ENCODE data around the gene LAMC1.
"Not testable (repeated sequence)": the region's sequence is repeated elsewhere in the genome, so short reads cannot be mapped to it uniquely, and the experiment has no call there.

LAMC1 gene

DNA sequence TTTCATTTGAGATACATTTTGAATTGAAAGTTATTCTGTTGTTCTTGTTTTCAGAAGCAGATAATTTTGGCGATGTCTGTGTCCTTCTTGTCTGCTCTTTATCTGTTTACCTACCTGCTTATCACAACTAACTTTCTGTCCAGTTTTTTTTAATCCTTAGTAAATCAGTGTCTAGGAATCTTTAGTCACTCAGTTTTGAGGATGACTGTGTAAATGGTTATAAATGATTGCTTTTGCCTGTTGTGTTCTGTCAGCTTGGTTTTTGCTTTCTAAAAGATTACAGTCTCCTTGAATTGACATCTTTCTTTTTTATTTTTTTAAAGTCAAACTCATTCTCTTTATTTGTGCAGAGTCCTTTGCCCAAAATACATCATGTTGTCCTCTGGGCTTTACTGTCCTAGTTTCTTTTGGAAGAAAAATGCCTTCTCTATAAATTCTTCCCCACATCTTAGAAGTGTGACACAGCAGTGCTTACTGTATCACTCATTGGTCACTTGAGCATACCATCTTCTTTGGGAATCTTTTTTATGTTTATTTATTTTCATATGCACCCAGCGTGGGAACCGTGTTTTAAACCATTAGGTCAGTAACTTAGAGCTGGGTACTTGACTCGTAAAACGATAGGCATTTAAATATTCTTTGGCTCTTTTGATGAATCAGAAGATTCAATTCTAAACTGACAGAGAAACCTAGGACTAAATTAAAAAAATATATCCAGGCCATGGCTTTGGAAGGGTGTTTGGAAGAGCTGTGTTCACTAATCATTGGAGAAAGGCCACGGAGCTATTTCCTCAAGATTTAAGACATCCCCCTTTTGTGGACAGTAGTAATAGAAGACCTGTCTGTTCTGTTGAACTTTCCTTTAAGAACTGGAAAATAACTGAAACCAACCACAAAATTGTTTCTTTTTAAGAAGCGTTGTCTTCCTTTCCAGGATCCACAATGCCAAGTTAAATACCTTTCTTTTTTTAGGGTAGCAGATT lies 20.9 kb downstream of the LAMC1 start:
- DNase-seq = no peak

DNA sequence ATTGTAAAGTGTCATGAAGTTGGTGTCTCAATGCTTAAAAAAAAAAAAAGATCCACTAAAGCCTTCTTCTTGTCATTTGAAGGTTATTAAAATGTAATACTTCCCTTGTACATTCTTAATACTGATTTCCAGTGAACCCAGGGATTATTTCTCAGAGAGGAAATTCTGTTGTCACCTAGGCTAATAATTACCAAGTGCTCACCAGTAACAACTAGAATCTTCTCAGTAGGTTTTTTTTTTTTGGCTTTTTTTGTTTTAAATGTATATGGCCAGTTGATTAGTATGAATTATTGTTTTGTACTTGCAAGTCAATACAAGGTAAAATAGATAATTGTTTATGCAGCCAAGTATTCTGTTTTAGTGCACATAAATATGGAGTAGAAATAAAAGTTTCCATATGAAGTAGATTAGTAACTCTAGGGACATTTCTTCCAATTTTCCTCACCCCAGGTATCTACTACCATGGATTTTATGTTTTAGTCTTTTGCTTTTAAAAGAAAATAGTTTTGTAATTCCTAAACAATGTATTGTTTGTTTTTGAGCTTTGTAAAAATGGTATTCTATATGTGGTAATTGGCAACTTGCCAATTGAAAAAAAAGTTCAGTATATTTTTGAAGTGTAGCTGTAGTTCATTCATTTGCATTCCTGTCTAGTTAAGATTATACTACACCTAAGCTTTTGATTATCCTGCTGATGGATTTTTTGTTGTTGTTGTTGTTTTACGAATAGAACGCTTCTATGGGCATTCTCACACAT lies 21.9 kb downstream of the LAMC1 start:
- DNase-seq = no peak

DNA sequence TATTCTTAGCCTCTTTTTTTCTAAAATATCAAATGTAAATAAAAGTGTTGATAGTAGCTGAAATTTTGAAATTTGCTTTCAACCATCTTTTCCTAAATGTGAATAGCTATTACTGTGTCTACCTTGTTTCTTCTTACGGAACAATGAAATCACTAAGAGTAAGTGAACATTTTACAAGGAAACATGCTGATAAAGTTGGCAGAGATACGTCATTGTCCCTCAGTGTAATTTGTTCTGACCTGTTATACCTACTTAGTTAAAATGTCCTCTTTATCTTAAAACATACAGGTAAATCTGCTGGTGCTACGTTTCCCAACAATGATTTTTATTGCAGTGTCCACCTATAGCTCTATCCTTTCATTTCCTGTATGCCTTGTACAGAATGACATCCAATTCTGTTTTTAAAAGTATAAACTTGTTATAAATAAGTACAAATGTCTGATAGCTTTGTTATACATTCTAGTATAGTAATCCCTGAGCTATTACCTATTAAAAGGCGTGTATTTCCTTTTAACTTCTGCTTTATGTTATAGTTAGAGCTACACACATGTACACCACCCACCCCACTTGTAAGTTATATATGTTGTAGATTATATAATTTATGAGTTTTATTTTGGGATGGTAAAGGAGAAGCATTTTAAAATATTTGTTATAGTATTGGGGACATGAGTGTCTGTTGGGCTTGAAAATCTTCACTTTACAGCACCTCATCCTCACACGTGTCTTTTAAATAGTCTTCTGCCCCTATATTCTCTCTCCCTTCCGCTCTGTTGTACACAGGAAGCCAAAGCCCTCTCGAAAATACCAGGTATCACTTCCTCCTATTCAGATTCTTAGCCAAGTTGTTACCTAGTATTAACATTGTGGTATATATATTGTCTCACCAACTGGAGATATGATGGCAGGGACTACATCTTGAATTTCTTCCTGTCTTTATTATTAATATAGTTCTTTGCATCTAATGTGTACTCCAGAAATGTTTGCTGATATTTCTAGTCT lies 25.2 kb downstream of the LAMC1 start:
- no peak for DNase-seq

DNA sequence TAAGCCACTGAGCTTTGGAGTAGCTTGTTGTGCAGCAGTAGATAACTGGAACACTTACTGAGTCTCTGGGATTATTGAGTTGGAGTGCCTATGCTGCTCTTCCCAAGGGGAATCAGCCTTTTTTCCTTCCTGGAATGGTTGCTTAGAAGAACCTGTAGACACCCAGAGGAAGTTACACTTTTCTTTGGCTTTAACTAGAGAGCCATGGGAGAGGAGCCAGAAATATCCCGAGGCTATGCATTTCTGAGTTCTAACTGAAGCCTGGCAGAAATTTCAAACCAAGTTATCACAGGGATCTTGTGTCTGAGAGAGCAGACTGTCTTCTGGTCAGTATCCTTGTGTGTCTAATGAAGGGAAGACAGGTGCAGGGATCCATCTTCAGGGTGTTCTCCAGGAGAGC lies 28.3 kb downstream of the LAMC1 start:
- no peak for DNase-seq

DNA sequence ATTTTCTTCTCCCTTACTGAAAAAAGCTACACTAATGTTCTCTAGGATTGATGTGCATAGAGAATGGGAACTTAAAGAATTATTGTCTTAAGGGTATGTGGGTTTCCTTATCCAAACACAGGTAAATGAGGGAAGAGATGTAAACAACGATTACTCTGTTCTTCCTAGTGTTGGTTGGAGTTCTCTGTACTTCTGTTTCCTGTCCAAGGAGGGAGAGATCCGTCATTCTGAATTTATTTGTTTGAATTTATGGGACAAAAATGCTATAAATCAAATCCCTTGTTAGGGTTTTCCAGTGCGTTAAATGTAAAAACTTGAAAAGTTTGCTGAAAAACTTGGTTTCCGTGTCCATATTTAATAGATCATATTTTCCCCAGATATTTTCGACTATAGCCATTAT lies 29.6 kb downstream of the LAMC1 start:
- no peak for DNase-seq

DNA sequence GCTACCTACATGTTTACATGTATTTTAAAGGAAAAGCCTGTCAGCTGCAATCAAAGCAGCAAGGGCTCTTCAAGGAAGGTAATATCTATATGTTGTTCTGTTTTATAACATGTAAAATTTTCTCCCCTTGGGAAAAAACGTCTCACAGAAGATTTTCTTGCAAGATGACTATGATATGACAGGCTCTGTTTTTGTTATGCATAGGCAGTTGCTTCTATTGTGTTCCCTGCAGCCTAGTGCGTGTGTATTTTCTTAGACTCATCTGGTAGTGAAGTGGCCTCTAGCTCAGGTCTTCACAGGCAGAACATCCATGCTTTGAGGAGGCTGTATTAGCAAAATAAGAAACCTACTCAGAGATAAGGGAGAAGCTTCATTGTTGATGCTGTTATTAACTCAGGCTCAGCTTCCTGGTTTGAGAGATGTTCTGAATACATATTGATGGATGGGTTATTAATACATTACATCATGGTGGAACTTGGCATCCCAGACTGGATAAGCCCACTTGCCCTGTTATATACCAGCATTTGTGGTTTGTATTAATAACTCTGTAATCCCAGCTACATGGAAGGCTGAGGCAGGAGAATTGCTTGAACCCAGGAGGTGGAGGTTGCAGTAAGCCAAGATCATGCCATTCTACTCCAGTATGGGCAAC lies 35.8 kb downstream of the LAMC1 start:
- DNase-seq = no peak

DNA sequence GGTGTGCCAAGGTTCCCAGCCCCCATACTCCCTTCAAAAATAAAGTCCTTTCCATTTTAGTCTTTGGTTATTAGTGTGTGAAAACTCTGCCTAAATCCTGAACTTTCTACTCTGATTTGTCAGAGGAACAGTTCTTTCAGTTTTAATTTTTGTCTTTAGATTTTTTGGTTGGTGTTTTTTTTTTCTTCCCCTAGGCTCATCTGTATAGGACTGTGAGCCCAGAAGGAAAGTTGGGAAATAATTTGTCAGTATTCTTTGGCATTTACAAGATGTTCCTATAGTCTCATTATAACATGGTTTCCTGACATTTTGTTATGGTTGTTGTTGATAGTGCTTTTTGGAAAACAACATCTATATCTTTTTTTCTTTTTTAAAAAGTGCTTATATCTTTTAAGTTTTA lies 38.0 kb downstream of the LAMC1 start:
- no peak for DNase-seq

DNA sequence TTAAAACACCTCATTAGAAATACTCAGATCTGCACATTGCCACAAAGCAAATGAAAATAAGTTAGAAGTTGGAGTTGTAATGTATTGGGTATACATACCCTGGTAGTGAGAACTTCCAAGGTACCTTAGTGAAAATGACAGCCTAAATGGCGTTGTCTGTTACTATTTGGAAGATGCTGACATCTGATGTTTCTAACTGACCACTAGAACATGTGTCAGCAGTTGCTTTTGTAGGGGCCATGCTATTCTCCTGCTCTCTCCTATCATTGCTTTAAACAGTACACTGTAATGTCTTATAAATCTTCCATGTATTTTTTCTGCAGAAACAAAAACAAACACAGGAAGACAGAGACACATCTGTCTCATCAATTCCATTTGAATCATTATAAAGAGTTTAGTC lies 40.1 kb downstream of the LAMC1 start:
- DNase-seq = no peak

DNA sequence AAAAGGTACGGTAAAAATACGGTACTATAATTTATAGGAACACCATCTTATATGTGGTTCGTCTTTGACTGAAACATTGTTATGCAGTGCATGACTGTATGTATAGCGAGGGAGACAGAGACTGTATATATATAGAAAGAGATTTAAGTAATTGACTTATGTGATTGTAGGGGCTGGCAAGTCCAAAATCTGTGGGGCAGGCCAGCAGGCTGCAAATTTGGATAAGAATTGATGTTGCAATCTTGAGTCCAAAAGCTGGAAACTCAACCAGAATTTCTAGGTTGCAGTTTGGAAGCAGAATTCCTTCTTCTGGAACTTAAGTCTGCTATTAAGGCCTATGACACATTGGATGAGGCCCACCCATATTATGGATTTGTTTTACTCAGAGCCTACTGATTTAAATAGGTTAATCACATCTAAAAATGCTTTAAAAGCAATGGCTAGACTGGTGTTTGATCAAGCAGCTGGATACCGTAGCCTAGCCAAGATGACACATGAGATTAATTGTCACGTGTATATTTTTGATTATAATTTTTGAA lies 42.0 kb downstream of the LAMC1 start:
- no peak for DNase-seq

DNA sequence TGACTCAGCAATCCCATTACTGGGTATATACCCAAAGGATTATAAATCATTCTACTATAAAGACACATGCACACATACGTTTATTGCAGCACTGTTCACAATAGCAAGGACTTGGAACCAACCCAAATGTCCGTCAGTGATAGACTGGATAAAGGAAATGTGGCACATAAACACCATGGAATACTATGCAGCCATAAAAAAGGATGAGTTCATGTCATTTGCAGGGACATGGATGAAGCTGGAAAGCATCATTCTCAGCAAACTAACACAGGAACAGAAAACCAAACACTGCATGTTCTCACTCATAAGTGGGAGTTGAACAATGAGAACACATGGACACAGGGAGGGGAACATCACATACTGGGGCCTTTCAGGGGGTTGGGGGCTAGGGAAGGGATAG lies 43.2 kb downstream of the LAMC1 start:
- DNase-seq = not testable (repeated sequence)

DNA sequence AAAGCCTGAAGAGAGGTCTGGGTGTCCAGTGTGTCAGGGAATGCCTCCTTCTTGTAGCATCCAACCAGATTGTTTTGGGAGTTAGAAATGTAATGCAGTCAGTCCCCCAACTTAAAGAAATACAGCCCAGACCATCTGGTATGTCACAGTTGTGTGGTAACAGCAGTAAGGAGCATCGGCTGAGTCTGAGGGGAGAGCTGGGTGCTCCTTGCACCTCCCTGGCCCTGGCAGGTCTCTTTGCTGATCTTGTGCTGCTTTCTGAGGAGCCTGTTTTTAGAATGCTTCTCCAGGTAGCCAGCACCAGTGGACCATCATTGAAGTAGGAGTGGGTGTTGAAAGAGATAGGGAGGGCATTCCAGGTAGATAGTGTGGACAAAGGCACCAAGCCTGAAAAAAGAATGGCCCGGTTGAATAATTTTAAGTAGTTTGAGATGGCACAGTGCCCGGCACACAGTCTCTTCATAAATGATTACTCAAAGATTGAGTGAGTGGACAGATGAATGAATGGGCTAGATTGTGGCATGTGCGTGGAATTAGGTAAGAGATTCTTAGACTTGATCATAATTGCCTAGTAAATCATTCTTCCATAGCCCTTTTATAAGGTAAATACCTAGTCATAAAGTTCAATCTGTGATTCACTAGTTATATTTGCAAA lies 46.5 kb downstream of the LAMC1 start:
- DNase-seq = no peak

DNA sequence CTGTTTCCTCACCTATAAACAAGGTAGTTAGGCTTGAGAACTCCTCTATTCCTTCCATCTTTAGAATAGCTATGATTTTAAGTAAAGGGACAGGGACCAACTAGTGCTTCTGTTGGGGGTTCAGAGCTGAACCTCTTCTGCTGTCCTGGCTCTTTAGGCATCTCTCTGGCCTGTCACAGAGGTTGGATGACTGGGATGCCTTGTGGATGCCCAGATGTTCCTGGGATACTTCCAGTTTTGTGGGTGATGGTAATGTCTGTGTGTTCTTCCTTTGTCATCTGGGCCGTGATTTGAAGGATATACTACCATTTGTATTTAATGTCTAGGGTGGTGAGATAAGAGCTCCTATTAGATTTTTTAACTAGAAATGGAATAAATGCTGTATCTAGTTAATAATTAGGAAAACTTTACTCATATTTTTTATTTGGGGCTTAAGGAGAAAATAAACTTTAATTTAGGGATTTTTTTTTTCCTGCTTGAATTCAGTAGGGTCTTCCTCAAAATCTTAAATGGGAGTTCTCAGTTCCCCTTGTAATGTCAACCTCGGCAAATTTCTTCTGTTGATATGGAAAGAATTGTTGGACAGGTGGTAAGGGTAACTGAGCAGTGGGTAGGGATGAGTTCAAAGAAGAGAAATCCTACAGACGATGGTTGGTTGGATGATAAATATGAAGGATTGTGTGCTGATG lies 47.2 kb downstream of the LAMC1 start:
- no peak for DNase-seq

DNA sequence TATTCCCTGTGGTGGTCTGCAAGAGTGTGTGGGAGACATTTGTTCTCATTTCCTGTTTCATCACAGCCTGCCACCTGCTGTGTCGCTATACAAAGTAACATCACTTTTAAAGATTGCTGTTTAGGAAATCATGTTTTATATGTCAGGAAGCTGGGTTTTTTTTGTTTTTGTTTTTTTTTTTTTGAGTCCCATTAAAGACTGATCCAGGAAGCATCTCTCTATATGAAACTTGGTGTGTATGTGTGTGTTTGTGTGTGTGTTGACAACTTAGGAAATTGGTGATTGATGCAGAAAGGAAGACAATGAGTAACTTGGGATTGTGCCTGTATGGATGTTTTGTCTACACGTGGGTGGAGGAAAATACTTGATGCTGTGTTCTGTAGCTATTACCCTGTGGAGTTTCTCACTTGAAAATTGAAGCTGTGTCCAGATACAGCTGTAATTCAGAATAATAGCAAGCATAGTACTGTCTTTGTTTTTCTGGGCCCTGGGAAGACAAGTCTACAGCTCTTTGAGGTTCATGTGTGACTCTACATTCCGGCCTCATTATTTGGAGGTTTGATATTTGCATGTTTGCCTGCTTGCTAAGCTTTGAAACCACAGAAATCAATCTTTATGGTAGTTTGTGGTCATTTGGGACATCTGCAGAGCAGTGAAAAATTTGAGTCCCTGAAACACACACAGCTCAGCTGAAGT lies 47.9 kb downstream of the LAMC1 start:
- no peak for DNase-seq

DNA sequence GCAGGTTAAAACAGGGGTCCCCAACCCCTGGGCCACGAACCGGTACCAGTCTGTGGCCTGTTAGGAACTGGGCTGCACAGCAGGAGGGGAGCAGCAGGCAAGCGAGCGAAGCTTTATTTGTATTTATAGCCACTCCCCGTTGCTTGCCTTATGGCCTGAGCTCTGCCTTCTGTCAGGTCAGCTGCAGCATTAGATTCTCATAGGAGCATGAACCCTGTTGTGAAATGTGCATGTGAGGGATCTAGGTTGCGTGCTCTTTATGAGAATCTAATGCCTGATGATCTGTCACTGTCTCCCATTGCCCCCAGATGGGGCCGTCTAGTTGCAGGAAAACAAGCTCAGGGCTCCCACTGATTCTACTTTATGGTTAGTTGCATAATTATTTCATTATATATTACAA lies 49.4 kb downstream of the LAMC1 start:
- DNase-seq = not testable (repeated sequence)

DNA sequence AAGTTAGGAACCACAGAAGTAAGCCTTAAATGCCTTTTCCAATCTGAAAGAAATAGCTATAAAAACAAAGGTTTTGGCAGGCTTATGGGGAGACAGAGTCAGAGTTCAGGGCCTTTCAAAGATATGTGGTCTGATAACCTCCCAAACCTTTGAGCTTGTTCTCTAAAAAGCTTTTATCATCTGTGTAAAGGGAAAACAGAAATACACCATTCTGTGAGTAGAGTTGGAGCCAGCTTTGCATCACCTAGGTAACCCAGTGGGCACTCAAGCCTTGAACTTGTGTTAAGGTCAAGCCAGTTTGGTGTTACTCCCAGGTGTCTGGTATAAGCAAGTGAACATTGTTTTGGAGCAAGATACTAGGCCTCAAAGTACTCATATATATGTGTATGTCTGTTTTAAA lies 50.1 kb downstream of the LAMC1 start:
- DNase-seq = no peak

DNA sequence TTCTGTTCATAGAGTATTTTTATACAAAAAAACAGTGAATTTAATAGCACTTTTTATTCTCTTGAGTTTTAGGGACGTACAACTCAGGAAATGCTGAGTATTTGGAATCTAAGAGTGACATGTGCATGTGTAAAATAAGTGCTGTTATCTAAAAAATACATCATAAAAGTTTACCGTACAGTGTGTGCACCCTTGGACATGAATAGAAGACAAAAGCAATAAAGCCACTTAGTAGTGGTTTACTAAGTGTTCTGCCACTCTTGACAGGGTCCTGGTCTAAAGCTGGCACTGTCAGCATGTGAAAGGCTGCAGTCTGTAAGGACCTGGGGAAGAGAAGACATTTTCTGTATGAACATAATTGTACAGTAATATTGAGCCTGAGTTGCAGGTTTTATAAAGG lies 51.0 kb downstream of the LAMC1 start:
- DNase-seq = no peak

DNA sequence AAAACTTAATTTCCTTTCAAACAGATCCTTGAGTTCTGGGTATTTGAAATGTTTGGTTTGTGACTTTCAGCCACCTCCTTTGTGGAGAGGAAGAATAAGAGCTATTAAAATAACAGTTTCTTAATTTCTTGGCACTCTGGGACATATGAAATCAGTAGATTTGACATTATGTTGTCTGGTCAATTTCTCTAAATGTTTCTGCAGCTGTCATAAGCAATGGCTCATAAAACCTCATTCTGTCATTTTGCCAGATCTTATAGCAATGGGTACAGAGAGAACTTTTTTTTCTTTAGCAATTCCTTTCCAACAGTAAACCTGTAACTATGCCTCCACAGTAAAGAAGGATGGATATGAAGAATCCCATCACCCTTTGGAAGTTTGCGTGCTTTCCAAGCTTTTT lies 52.6 kb downstream of the LAMC1 start:
- peak; percentile 50 for DNase-seq

DNA sequence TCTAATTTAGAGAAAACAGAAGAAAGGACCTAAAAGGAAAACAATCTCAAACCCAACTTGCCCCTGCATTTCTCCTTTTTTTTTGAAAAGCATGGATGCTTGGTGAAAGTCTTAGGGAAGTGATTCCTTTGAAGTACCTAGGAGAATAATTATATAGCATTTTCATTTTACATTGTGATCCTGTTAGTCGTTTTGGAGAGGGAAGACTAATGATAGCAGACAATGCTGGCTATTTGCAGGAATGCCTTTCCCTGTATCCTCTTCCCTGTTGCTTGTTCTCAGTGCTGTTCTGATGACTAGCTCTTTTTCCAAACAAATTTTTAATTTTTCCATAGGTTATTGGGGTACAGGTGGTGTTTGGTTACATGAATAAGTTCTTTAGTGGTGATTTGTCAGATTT lies 53.9 kb downstream of the LAMC1 start:
- no peak for DNase-seq

DNA sequence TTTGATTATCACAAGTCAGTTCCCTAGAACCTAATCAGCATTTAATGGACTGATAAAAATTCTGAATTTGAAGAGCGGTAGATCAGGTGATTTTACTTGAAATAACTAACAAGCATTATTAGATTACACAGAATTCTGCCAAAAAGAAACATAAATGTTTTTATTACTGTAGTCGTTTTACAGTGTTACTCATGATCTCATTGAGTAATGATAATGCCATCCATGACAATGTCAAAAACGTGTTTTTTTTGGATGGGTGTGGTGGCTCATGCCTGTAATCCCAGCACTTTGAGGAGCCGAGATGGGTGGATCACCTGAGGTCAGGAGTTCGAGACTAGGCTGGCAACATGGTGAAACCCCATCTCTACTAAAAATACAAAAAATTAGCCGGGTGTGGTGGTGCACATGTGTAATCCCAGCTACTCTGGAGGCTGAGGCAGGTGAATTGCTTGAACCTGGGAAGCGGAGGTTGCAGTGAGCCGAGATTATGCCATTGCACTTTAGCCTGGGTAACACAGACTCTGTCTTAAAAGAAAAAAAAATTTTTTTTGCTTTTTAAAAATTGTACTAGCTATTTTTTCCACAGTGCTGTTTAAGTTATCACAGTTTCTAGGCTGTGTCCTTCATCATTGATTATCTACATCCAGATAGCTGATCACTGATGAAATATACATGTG lies 56.6 kb downstream of the LAMC1 start:
- DNase-seq = no peak

DNA sequence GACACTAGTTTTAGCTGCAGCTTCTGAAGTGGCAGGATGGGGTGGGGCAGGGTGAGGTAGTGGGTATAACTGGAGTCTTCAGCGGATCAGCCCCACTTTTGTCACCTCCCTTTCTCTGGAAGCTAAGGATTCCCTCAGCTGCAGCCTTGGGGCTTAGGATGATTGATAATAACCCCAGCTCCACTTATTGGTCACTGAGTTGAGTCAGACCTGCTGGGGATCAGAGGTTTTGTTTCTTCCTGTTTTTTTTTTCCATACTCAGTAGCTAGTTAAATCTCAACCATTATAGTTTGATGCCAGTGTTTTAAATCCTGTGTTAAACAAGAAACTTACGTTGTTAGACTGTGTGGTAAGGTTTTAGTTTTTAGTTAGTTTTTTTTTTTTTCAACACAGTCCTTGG lies 57.2 kb downstream of the LAMC1 start:
- DNase-seq = no peak

Measured in NCI-H446 treated with DMSO at 0.1 percent for 48 hours (cell line).